Measurements from ENCODE around the gene TRIM40. TPM values are rescaled to one million over a fixed set of nuclear protein-coding genes. Genes with fewer than 3 reads are reported as not detected.
"Not testable (repeated sequence)": the region's sequence is repeated elsewhere in the genome, so short reads cannot be mapped to it uniquely, and the experiment has no call there.

TRIM40 gene
- total RNA-seq, 3 donors from 2014 or later (not counting 1 experiment from before 2014, with no cell fraction given) = 0.26 to 0.30 TPM; not detected in 1

DNA sequence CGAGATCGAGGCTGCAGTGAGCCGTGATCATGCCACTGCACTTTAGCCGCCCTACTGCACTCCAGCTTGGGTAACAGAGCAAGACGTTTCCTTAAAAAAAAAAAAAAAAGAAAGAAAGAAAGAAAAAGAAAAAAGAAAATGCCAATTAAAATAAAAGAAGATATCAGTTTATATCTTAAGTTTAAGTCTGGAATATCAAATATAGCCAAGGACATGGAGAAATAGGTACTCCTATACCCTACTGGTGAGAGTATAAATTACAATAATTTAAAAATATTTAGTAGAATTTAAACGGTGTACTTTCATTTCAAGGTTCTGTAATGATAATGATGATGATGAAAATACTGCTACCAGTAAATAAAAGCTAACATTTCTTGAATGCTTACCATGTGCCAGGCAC lies 19.2 kb upstream of the TRIM40 start:
- Histone ChIP-seq H3K4me3 (ENCODE audit: low read length) (no peak overlapping the region), H3K4me1 (ENCODE audit: control insufficient read depth, insufficient read depth, low read length) (no peaks in the 10 kb centered on the region), H3K27me3 (ENCODE audit: control insufficient read depth, insufficient read depth, low read length) (peaks cover 7% of the 10 kb centered on the region), H3K36me3 (ENCODE audit: control insufficient read depth, insufficient read depth, low read length) (no peaks in the 10 kb centered on the region), H3K9me3 (ENCODE audit: control insufficient read depth, insufficient read depth, low read length) (no peaks in the 10 kb centered on the region), H3K27ac (ENCODE audit: low read length) (no peak overlapping the region)
- no peaks in the 10 kb centered on the region for H3K36me3 Mint-ChIP-seq
- H3K9me3 Mint-ChIP-seq = no peaks in the 10 kb centered on the region
- H3K27me3 Mint-ChIP-seq (ENCODE audit: low read depth in 2 of 2) = peaks cover 20 to 44% of the 10 kb centered on the region in 2 donors
- no peak for ATAC-seq
- peak; percentile 24 for TF ChIP-seq CTCF (IDR thresholded peaks at IDR 0.05)
- no peaks in the 10 kb centered on the region for H3K4me1 Mint-ChIP-seq
- no peak overlapping the region for H3K4me3 Mint-ChIP-seq
- no peak overlapping the region for H3K27ac Mint-ChIP-seq
- WGBS (ENCODE audit: insufficient coverage) = 84% methylated on average over 4 of the region's 6 CpGs
- DNase-seq = no peak
- intact Hi-C loops (cut with micrococcal nuclease) = no loop called here

DNA sequence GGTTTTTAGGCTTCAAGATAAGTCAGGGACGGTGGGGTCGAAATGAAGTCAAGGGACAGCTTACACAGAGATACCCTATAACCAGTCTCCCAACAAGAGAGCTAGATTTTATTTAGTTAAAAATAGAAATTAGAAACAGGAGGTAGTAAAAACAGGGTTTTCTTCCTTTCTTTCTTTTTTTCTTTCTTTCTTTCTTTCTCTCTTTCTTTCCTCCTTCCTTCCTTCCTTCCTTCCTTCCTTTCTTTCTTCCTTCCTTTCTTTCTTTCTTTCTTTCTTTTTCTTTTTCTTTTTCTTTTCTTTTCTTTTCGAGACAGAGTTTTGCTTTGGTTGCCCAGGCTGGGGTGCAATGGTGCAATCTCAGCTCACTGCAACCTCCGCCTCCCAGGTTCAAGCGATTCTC lies 17.2 kb upstream of the TRIM40 start:
- 86% methylated on average over 3 of the region's 5 CpGs for WGBS (ENCODE audit: insufficient coverage)
- H3K36me3 Mint-ChIP-seq; H3K4me1 ChIP-seq (ENCODE audit: control insufficient read depth, insufficient read depth, low read length); H3K27me3 ChIP-seq (ENCODE audit: control insufficient read depth, insufficient read depth, low read length); intact Hi-C loops (cut with micrococcal nuclease); H3K4me1 Mint-ChIP-seq; H3K4me3 Mint-ChIP-seq; H3K9me3 ChIP-seq (ENCODE audit: control insufficient read depth, insufficient read depth, low read length); DNase-seq; ATAC-seq; H3K36me3 ChIP-seq (ENCODE audit: control insufficient read depth, insufficient read depth, low read length); H3K27ac ChIP-seq (ENCODE audit: low read length); H3K4me3 ChIP-seq (ENCODE audit: low read length); H3K9me3 Mint-ChIP-seq; H3K27ac Mint-ChIP-seq: not testable (repeated sequence)
- peaks cover 20 to 49% of the 10 kb centered on the region in 2 donors for H3K27me3 Mint-ChIP-seq (ENCODE audit: low read depth in 2 of 2)

DNA sequence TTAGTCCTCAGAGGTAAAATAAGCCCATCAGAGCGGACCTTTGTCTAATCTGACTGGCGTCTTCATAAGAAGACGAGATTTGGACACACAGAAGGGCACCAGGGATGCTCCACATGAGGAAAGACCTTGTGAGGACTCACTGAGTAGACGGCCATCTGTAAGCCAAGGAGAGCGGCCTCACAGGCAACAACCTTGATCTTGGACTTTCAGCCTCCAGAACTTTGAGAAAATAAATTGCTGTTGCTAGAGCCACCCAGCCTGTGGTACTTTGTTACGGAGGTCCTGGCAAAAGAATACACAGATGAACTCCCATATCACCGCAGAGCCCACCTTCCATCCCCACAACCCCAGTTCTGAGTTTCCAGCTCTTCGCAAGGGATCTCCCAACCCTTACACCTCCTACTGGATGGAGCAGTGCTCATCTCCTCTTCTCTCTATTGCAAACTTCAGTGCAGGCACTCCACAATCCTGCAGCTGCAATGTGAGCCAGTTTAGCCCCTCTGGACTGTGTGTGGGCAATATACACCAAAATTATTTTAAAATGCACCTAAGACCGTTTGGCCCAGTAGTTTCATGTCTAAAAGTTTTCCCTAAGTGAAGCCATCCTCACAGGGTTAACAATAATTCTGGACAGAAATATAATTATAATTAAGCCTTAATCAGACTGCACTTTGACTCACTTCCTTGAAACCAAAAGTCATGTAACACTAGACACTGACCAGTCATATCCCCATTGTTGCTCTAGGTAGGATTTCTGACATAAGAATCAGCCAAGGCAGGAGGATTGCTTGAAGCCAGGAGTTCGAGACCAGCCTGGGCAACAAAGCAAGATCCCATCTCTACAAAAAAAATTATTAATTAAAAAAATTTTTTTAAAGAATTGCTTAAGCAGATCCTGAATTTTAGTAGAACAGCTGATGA lies 14.2 kb upstream of the TRIM40 start:
- no peak for TF ChIP-seq CTCF (IDR thresholded peaks at IDR 0.05)

GRCh38 chr6:30122515-30122914 lies 13.4 kb upstream of the TRIM40 start:
- H3K9me3 Mint-ChIP-seq = no peaks in the 10 kb centered on the region
- no peak for TF ChIP-seq CTCF (IDR thresholded peaks at IDR 0.05)
- Histone ChIP-seq H3K27me3 (ENCODE audit: control insufficient read depth, insufficient read depth, low read length) (peaks cover 2% of the 10 kb centered on the region), H3K36me3 (ENCODE audit: control insufficient read depth, insufficient read depth, low read length) (no peaks in the 10 kb centered on the region), H3K4me1 (ENCODE audit: control insufficient read depth, insufficient read depth, low read length) (peaks cover under 1% of the 10 kb centered on the region), H3K4me3 (ENCODE audit: low read length) (no peak overlapping the region), H3K9me3 (ENCODE audit: control insufficient read depth, insufficient read depth, low read length) (no peaks in the 10 kb centered on the region), H3K27ac (ENCODE audit: low read length) (no peak overlapping the region)
- ATAC-seq (no peak), DNase-seq (no peak)
- WGBS (ENCODE audit: insufficient coverage) = 100% methylated on average over 2 of the region's 2 CpGs
- peaks cover 38 to 61% of the 10 kb centered on the region in 2 donors for H3K27me3 Mint-ChIP-seq (ENCODE audit: low read depth in 2 of 2)
- no peaks in the 10 kb centered on the region for H3K36me3 Mint-ChIP-seq
- intact Hi-C loops (cut with micrococcal nuclease) = no loop called here
- H3K27ac Mint-ChIP-seq = no peak overlapping the region
- no peaks in the 10 kb centered on the region for H3K4me1 Mint-ChIP-seq
- no peak overlapping the region for H3K4me3 Mint-ChIP-seq

More for the DNA sequence above, 14.2 kb upstream of the TRIM40 start:
- no peak overlapping the region for H3K4me3 ChIP-seq (ENCODE audit: low read length)
- intact Hi-C loops (cut with micrococcal nuclease) = no loop called here
- Mint-ChIP-seq H3K27ac (no peak overlapping the region), H3K27me3 (ENCODE audit: low read depth in 2 of 2) (peaks cover 30 to 53% of the 10 kb centered on the region in 2 donors), H3K9me3 (no peaks in the 10 kb centered on the region), H3K36me3 (no peaks in the 10 kb centered on the region), H3K4me1 (no peaks in the 10 kb centered on the region), H3K4me3 (no peak overlapping the region)
- H3K27ac ChIP-seq (ENCODE audit: low read length) = no peak overlapping the region
- 84% methylated on average over 9 of the region's 10 CpGs for WGBS (ENCODE audit: insufficient coverage)
- DNase-seq (no peak), ATAC-seq (no peak)
- no peaks in the 10 kb centered on the region for H3K27me3 ChIP-seq (ENCODE audit: control insufficient read depth, insufficient read depth, low read length)
- H3K4me1 ChIP-seq (ENCODE audit: control insufficient read depth, insufficient read depth, low read length) = no peaks in the 10 kb centered on the region
- no peaks in the 10 kb centered on the region for H3K9me3 ChIP-seq (ENCODE audit: control insufficient read depth, insufficient read depth, low read length)
- no peaks in the 10 kb centered on the region for H3K36me3 ChIP-seq (ENCODE audit: control insufficient read depth, insufficient read depth, low read length)

Data from natural killer cell (primary cell).